NCI-H2029 (cell line): ENCODE results near the gene PF4V1.

Source experiments
- DNase-seq: peaks from one replicate; lab custom pipeline; 2025; lab: John Stamatoyannopoulos, UW

The PF4V1 gene

GRCh38 chr4:73847526-73848182 lies 5.4 kb upstream of the PF4V1 start:
- no peak for DNase-seq

DNA sequence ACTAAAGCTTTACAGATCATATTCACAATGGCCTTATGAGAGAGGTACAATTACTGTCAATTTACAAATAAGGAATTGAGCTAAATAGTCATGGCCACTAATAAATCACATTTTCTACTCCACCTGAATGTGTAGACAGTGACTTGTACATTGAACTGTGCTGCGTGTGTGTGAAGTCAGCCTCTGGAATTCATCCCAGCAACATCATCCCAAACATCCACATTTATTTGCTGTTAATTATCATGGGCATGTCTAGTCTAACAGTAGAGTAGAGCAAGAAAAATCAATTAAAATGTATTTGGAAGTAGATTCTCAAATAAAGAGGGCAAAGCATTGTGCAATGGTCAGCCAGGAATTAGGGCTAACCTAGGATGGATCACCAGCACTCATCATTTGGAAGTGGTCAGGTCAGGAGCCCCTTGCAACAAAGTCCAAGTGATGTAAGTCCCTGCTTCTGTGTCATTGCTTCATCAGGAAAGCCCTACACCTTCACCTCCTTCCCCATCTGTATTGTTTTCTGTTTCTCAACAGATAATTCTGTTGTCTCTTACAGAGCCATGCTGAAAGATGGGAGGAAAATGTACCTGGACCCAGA lies 4.8 kb upstream of the PF4V1 start:
- DNase-seq: no peak

DNA sequence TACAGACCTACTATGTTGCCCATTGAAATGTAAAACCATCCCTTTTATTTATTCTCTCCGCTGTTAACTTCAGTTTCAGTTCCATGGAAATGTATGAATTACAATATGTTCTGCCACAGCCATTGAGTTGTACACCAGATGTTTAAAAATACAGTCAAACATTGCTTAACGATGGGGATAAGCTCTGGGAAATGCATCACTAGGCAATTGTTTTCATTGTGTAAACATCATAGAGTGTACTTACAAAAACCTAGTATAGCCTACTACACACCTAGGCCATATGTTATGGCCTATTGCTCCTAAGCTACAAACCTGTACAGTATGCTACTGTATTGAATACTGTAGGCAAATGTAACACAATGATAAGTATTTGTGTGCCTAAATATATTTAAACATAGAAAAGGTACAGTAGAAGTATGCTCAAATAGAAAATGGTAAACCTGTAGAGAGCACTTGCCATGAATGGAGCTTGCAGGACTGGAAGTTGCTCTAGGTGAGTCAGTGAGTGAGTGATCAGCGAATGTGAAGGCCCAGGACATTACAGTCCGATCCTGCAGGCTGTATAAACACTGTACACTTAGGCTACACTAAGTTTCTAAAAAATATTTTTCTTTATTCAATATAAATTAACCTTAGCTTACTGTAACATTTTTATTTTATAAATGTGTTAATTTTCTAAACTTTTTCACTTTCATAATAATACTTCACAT lies 2.7 kb upstream of the PF4V1 start:
- peak; percentile 27 for DNase-seq

- DNase-seq: no peak
Measured at GRCh38 chr4:73851293-73851692, 1.8 kb upstream of the PF4V1 start.

DNA sequence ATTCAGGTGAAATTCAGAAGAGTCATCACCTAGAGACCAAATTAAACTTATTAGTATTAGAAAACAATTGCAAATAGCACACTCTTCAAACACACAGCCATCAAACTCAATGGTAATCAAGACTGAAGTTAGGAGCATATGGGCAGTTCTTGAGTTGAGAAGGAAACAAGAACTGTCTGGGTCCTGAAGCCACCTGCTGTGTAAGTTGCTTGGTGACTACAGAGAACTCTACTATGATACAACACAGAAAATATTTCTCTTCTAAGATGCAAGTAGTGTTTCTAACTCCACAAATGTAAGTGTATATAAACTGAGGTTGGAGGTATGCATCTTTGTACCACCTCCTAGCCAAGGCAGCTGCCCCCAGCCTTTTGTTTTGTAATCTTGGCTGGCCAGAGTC lies 325 bp upstream of the PF4V1 start:
- DNase-seq: no peak

- no peak for DNase-seq
Measured at GRCh38 chr4:73853718-73854473, 800 bp downstream of the PF4V1 start.

DNA sequence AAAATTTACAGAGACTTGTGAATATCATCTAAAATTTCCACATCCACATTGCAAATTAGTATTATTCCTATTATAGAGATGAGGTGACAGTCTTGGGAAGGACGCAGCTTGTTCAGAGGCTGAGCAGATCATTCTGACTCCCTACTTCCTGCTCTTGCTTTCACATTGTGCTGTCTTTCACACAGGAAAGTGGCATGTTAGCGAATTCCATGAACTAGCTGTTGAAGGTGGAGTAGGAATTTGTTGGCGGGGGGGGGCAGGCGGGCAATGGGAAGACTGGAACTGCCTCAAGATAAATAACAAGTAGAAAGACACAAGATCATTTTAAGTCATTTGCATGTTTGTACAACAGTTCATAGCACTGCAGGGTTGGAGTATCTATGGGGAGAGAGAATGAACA lies 2.3 kb downstream of the PF4V1 start:
- no peak for DNase-seq

DNA sequence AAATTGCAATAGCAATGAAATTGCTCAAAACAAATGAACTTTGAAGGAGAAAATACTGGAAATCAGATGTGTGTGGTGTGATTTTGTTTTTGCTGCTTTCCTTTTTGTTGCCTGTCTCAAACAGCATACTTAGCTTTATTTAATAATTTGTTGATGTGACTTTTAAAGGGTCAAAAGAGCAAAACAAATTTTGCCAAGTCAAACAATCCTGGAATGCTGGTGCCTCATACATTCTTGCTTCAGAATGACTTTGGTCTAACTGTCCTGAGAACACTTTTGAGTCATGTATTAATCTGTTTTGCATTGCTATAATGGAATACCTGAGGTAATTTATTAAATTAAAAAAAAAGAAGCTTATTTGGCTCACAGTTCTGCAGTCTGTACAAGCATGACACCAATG lies 3.4 kb downstream of the PF4V1 start:
- no peak for DNase-seq

- DNase-seq: no peak
Measured at GRCh38 chr4:73859614-73860088, 6.6 kb downstream of the PF4V1 start.

- no peak for DNase-seq
Measured at GRCh38 chr4:73860181-73860580, 7.1 kb downstream of the PF4V1 start.

- no peak for DNase-seq
Measured at GRCh38 chr4:73860917-73861316, 7.8 kb downstream of the PF4V1 start.

GRCh38 chr4:73862322-73862721 lies 9.2 kb downstream of the PF4V1 start:
- DNase-seq: no peak

GRCh38 chr4:73864365-73864764 lies 11.3 kb downstream of the PF4V1 start:
- DNase-seq: no peak

GRCh38 chr4:73864961-73865360 lies 11.9 kb downstream of the PF4V1 start:
- DNase-seq: no peak

- DNase-seq: no peak
Measured at GRCh38 chr4:73865431-73866096, 12.5 kb downstream of the PF4V1 start.

DNA sequence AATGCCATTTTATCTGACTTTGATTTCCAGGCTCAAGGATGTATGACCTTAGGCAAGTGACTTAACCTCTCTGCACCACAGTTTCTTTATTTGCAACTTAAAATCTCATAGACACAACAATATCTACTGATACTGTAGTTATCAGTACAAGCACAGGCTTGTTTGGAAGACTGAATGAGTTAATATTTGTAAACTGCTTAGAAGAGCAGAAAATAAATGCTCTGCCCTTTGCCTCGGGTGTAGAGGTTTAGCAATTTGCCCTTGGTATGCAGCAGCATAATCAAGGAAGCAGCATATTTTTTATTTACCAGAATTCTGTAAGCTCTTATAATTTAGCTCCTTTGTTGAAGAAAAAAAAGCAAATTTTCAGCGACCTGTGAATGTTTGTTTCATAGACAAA lies 13.2 kb downstream of the PF4V1 start:
- DNase-seq: no peak

DNA sequence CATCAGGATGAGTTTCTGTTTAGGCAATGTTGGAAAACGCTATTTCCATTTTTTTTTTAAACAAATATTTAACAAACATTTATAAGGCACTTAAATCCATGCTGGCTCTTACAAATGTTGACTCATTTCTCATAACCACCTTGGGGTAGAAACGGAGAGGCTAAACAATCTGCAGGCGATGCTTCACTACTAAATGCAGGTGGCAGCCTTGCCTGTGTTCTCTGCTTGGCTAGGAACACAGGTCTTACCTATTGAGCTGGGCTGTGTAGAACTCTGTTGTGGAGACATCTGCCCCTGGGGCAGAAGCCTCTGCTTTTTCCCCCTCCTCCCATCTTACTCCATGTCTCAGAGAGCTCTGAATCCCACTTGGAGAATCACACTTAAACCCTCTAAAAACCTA lies 14.7 kb downstream of the PF4V1 start:
- peak; percentile 40 for DNase-seq

- no peak for DNase-seq
Measured at GRCh38 chr4:73868206-73869129, 15.4 kb downstream of the PF4V1 start.

DNA sequence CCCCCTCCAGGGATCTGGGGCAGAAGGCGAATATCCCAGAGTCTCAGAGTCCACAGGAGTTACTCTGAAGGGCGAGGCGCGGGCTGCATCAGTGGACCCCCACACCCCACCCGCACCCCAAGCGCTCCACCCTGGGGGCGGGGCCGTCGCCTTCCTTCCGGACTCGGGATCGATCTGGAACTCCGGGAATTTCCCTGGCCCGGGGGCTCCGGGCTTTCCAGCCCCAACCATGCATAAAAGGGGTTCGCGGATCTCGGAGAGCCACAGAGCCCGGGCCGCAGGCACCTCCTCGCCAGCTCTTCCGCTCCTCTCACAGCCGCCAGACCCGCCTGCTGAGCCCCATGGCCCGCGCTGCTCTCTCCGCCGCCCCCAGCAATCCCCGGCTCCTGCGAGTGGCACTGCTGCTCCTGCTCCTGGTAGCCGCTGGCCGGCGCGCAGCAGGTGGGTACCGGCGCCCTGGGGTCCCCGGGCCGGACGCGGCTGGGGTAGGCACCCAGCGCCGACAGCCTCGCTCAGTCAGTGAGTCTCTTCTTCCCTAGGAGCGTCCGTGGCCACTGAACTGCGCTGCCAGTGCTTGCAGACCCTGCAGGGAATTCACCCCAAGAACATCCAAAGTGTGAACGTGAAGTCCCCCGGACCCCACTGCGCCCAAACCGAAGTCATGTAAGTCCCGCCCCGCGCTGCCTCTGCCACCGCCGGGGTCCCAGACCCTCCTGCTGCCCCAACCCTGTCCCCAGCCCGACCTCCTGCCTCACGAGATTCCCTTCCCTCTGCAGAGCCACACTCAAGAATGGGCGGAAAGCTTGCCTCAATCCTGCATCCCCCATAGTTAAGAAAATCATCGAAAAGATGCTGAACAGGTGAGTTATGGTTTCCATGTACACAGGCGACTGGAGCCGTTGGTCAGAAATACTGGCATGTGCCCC lies 16.3 kb downstream of the PF4V1 start, which contains the start of gene CXCL1:
Gene CXCL1 (plus strand): TSS at position 264 of the 926 bp plus-strand sequence. CDS start 78 bp downstream, at position 342.
- no peak for DNase-seq

- no peak for DNase-seq
Measured at GRCh38 chr4:73870260-73870659, 17.2 kb downstream of the PF4V1 start.
